Activated CD4-positive, alpha-beta T cell treated with anti-CD3 and anti-CD28 coated beads for 36 hours (primary cell): ENCODE data around the gene ATOSB. TPM values are rescaled to one million over a fixed set of nuclear protein-coding genes. Genes with fewer than 3 reads are reported as not detected.

Experiments
- ATAC-seq: fragments of 200-7000 bp; cut with Tn5 transposase; one replicate; pipeline ENCODE4 v1.10.0; 2021; ENCODE audit warnings: mild to moderate bottlenecking, moderate library complexity
- CTCF ChIA-PET: fragments of 350-600 bp; sonication (Branson Sonifier 250); formaldehyde crosslinking; loops from one replicate; lab custom pipeline; 2021; ENCODE audit warnings: antibody characterized with exemption; lab: Charles Lee
- POLR2A ChIA-PET: fragments of 350-600 bp; sonication (Branson Sonifier 250); formaldehyde crosslinking; loops from one replicate; lab custom pipeline; 2021; ENCODE audit warnings: antibody characterized with exemption, inconsistent platforms; lab: Charles Lee
- DNase-seq: peaks from one replicate; pipeline ENCODE4 v3.0.0-alpha.2; 2020
- H3K27ac Mint-ChIP-seq: one replicate; pipeline ENCODE4 v1.8.0; 2021; ENCODE audit warnings: mixed read lengths
- H3K27me3 Mint-ChIP-seq: one replicate; pipeline ENCODE4 v1.8.0; 2021; ENCODE audit warnings: mixed read lengths
- H3K36me3 Mint-ChIP-seq: one replicate; pipeline ENCODE4 v1.8.0; 2021; ENCODE audit warnings: low read depth, mixed read lengths
- H3K4me1 Mint-ChIP-seq: one replicate; pipeline ENCODE4 v1.8.0; 2021; ENCODE audit warnings: mixed read lengths
- H3K4me3 Mint-ChIP-seq: one replicate; pipeline ENCODE4 v1.8.0; 2021; ENCODE audit warnings: mild to moderate bottlenecking, moderate library complexity, mixed read lengths
- H3K9me3 Mint-ChIP-seq: one replicate; pipeline ENCODE4 v1.8.0; 2021; ENCODE audit warnings: low read depth, mixed read lengths
- intact Hi-C, 2 experiments: fragments of 100-400 bp; cut with DNase I in 1 of 2; cut with micrococcal nuclease in 1 of 2; formaldehyde crosslinking; loops; one replicate each; pipeline versions ENCODE4 v1.14.2 to v1.15.1; 2022 to 2024; cut with DNase I, micrococcal nuclease
- total RNA-seq, 2 experiments: library from RNA; stranded (reverse); gene quantifications; one replicate each; pipeline ENCODE4 v1.2.3, GENCODE V29; 2021

The ATOSB gene
- total RNA-seq, 2 experiments from 2014 or later: 5.7 to 6.4 TPM

DNA sequence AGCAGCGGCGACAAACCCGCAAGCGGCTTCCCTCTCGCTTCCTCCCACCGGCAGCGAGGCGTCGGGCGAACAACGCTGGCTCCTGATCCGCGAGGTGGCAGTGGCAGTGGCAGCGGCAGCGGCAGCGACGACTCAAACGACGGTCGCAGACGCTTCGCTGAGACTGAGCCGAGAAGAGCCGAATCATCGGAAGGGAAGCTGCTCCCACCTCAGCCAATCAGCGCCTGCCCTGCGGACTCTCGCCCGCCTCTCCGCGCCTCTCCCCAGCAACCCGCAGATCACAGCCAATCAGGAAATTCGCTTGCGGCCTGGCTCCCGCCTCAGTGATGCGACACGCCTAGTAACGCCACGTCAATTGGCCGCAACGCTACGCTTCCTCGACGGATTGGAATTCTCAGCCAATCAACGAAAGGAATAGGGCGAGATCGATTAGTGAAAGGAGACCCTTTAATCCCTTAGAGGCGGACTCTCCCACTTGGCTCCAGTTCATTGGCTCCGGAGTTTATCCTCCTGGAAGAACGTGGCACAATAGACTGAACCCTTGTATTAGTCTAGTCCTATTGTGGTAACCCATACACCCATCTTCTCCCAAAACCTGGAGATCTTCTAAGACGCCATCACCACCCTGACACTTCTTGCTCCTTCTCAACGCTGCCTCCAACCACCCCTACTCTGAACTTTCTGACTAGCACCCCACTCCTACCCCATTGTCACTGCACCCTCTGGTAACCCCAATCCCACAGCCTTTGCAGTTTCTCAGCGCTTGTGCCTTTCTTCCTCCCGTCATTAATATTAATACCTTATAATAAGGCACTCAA lies 43.0 kb downstream of the ATOSB start, which contains the start of gene VCP:
Gene VCP (minus strand): TSS at position 165 of the 818 bp plus-strand sequence. CDS start 272 bp downstream, outside the sequence.
- ChIA-PET CTCF (interaction anchor here (0.7 to 2.5 kb wide), 9 partner anchors 21 to 481 kb away, joined by 3 to 15 read pairs (median 4); partner anchors contain the start of gene PIGO), POLR2A (interaction anchor here (0.5 to 2.3 kb wide), 8 partner anchors 8 to 742 kb away, joined by 3 to 15 read pairs (median 3); partner anchors contain the start of genes FANCG, HINT2 and STOML2)
- H3K9me3 Mint-ChIP-seq: no peaks in the 10 kb centered on the region
- H3K4me1 Mint-ChIP-seq: peaks cover 53% of the 10 kb centered on the region
- peak within 1 kb of the TSS; percentile 95 for H3K27ac Mint-ChIP-seq
- ATAC-seq (peak; percentile 93), DNase-seq (peak; percentile 99)
- H3K36me3 Mint-ChIP-seq: peaks cover 76% of the 10 kb centered on the region
- H3K27me3 Mint-ChIP-seq: no peaks in the 10 kb centered on the region
- intact Hi-C loops: loop anchor here (1.0 to 10.0 kb wide), 13 partner anchors 8 to 1778 kb away; partner anchors contain the start of genes DNAJB5 (in 2 of the 2), PIGO (in 2 of the 2), ATOSB (in 1 of the 2) and CCDC107 (in 1 of the 2)
- peak within 1 kb of the TSS; percentile 91 for H3K4me3 Mint-ChIP-seq

DNA sequence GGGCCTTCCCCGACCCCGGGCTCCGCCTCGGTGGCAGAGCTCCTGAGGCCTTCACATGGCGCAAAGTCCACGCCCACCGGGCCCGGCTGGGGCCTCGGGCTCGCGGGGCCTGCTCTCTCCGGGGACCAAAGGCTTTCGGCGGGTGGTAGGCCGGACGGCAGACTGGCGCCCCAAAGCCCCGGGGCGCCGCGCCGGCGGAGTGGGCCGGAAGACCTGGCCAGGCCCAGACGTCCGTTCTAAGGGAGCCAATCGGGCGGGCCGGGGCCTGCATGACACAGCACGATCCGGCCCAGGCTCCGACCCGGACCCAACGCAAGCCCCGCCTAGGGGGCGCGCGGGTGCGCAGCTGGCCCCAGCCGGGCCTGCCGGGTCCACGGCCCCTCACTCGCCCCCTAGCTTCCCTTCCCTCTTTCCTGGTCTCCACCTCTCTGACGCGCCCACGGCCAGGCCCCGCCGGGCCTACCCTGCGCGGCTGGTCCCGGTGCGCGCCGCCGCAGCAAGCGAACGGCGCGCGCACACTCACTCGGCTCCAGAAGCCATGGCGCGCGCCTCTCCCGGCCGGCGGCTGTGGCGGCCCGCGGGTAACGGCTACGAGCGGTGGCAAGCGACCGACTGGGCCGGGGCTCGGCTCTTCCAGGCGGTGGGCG lies 43.7 kb downstream of the ATOSB start:
- Mint-ChIP-seq H3K9me3 (no peaks in the 10 kb centered on the region), H3K4me1 (peaks cover 56% of the 10 kb centered on the region), H3K4me3 (peak overlapping the region; percentile 91), H3K27me3 (no peaks in the 10 kb centered on the region), H3K36me3 (peaks cover 75% of the 10 kb centered on the region), H3K27ac (peak overlapping the region; percentile 95)
- intact Hi-C loops: loop anchor here (1.0 to 10.0 kb wide), 14 partner anchors 8 to 1777 kb away; partner anchors contain the start of genes DNAJB5 (in 2 of the 2), PIGO (in 2 of the 2), ATOSB (in 1 of the 2) and CCDC107 (in 1 of the 2)
- DNase-seq (peak; percentile 83), ATAC-seq (peak; percentile 47)
- ChIA-PET POLR2A (interaction anchor here (0.6 to 2.3 kb wide), 8 partner anchors 9 to 743 kb away, joined by 3 to 15 read pairs (median 4); partner anchors contain the start of genes FANCG, HINT2 and STOML2), CTCF (interaction anchor here (0.7 to 2.5 kb wide), 13 partner anchors 9 to 482 kb away, joined by 3 to 15 read pairs (median 4); partner anchors contain the start of gene PIGO)

DNA sequence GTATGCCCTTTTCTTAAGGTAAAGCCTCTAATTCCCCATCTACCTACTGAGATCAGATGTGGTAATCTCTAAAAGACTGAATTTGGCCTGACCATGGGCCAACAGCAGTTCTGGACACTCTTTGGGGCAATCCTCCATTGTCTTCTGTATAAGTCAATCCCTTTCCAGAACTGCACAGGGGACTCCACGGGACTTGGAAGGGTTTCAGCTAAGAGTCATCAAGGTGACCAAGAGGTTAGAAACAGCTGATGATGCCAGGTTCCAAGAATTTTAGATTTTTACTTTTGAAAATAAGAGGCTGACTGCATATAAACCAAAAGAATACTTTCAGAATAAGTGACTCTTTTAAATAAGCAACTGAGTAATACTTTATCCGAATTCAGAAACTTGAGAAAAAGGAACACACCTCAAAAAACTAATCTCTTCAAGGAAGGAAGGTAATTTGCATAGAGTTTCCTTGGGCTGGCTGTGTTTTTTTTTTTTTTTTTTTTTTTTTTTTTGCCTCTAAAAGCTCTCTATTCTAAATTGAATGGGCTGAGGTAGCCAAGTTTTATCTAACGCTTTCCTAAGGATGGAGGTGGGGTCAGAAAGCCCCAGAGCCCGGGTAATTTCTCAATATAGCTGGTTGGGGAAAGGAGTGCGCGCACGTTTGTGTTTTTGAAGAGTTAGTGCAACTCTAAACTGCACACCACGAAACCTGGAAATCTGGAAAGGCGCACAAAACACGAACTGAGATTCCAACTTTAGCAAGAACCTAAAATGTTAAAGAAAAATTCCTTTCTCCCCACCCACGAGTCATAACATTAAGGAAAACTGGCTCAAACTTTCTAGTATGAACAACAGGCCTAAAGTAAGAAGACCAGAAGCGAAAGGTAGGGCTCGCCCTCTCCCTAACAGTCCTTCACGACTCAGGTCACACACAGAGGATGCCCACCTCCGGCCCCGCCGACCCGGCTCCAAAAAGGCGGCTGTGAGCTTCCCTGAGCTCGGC lies 44.5 kb downstream of the ATOSB start:
- ATAC-seq: no peak

DNA sequence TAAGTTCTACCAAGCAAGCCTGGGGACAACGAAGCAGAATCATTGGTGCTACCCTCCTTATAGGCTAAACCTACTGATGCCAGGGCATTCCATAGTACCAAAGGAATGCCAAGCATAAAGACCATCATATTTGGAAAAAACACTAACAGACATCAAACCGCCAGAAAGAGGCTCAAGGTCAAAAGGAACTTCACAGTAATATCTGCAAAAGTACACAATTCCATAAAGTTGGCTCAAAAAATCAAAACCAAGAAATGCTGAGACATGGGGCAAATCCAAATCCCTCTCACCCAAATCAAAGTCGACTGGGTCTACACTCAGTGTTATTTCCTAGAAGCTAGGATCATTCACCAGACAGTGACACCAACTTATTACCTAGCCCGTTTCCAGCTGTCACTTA lies 46.6 kb downstream of the ATOSB start:
- ChIA-PET CTCF (interaction anchor here (0.6 to 2.5 kb wide), 6 partner anchors 8 to 201 kb away, joined by 3 to 6 read pairs (median 4); partner anchors contain the start of gene FANCG), POLR2A (interaction anchor here (0.6 to 0.7 kb wide), 2 partner anchors 36 to 43 kb away, joined by 4 to 6 read pairs; no protein-coding TSS in a partner anchor)
- Mint-ChIP-seq H3K27me3 (no peaks in the 10 kb centered on the region), H3K4me3 (peak overlapping the region; percentile 57), H3K36me3 (peaks cover 69% of the 10 kb centered on the region), H3K4me1 (peaks cover 56% of the 10 kb centered on the region), H3K27ac (peak overlapping the region; percentile 42), H3K9me3 (no peaks in the 10 kb centered on the region)
- ATAC-seq (no peak), DNase-seq (no peak)
- intact Hi-C loops: no loop called here

More for the DNA sequence above, 44.5 kb downstream of the ATOSB start:
- Mint-ChIP-seq H3K4me1 (peaks cover 59% of the 10 kb centered on the region), H3K9me3 (no peaks in the 10 kb centered on the region), H3K36me3 (peaks cover 76% of the 10 kb centered on the region), H3K27ac (peak overlapping the region; percentile 95), H3K4me3 (peak overlapping the region; percentile 91), H3K27me3 (no peaks in the 10 kb centered on the region)
- DNase-seq: no peak
- intact Hi-C loops: loop anchor here in 1 of 2 experiments (2.0 to 10.0 kb wide), 4 partner anchors 434 to 1776 kb away; partner anchors contain the start of genes CCDC107, NFX1, RMRP and SIGMAR1
- POLR2A ChIA-PET: interaction anchor here (0.6 to 2.3 kb wide), 7 partner anchors 10 to 43 kb away, joined by 3 to 15 read pairs (median 5); partner anchors contain the start of genes FANCG and STOML2
- CTCF ChIA-PET: interaction anchor here (0.5 to 2.5 kb wide), 13 partner anchors 9 to 1335 kb away, joined by 3 to 15 read pairs (median 4); partner anchors contain the start of genes FANCG and PIGO

DNA sequence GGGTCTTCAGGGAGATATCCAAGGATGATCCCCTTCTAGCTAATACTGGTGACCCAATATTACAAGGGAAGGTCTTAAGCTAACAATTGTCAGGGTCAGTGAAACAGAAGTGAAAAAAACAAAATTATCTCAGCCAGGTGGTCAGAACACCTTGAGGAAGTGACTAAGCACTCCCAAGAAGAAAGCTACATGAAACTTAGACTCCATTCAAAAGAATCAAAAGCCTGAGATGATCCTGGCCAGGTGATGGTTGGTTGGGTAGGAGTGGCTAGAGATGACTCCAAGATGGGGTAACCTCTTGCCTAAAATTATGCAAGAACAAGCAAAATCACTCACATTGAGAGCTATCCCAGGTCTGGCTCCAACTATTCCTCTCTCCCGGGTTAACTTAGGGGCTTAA lies 48.6 kb downstream of the ATOSB start:
- Mint-ChIP-seq H3K27ac (peak overlapping the region; percentile 66), H3K36me3 (peaks cover 72% of the 10 kb centered on the region), H3K9me3 (no peaks in the 10 kb centered on the region), H3K4me3 (no peak overlapping the region), H3K27me3 (no peaks in the 10 kb centered on the region), H3K4me1 (peaks cover 41% of the 10 kb centered on the region)
- POLR2A ChIA-PET: interaction anchor here (0.6 kb wide), 1 partner anchor 17 kb away, joined by 6 read pairs; no protein-coding TSS in a partner anchor
- intact Hi-C loops: no loop called here
- no peak for DNase-seq
- CTCF ChIA-PET: interaction anchor here (1.1 to 1.6 kb wide), 4 partner anchors 12 to 167 kb away, joined by 3 to 7 read pairs (median 4); partner anchors contain the start of gene FANCG
- ATAC-seq: no peak

DNA sequence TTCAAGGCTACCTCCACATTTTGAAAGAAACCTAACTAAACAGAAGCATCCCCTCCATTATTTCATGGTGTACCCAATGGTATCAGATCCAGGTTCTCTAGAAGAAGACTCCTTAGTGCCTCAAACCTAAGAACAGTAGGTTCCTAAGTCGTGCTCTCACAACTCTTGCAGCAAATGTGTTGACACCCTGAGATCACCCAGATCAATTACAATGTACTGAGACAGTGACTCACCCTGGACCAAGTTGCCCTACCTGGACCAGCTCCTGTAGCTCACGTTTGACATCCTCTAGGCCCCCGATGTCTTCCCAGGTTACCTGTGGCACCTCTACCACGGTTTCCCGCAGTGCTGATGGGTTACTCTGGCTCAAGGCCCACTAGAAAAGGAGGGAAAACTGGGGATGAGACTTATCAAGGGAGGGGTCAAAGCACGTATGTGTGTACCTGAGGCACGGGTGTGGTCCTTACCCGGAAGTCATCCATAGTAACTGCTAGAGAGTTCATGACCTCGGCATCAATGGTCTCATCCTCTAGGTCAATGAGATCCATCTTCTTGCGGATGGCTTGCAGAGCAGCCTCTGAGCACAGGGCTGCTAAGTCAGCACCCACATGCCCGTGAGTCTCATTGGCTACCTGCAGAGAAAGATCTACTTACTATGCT lies 55.0 kb downstream of the ATOSB start:
- Mint-ChIP-seq H3K9me3 (no peaks in the 10 kb centered on the region), H3K4me3 (no peak overlapping the region), H3K4me1 (no peaks in the 10 kb centered on the region), H3K27me3 (no peaks in the 10 kb centered on the region), H3K27ac (no peak overlapping the region), H3K36me3 (peaks cover 81% of the 10 kb centered on the region)
- intact Hi-C loops: no loop called here
- POLR2A ChIA-PET: interaction anchor here (0.7 kb wide), 1 partner anchor 302 kb away, joined by 6 read pairs; no protein-coding TSS in a partner anchor
- ATAC-seq: no peak
- no peak for DNase-seq
- CTCF ChIA-PET: interaction anchor here (0.5 to 1.5 kb wide), 4 partner anchors 8 to 1395 kb away, joined by 3 to 6 read pairs (median 3); no protein-coding TSS in a partner anchor

DNA sequence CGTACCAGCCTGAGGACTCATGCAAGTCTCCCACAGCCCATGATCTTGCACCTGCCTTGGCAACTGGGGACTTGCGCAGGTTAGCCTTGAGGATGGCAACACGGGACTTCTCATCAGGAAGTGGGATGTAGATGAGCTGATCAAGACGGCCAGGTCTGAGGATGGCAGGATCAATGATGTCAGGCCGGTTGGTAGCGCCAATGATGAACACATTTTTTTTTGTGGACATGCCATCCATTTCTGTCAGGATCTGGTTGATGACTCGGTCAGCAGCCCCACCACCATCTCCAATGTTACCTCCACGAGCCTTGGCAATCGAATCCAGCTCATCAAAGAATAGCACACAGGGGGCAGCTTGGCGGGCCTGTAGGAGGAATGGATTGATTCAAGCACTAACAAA lies 56.2 kb downstream of the ATOSB start:
- Mint-ChIP-seq H3K4me3 (no peak overlapping the region), H3K36me3 (peaks cover 83% of the 10 kb centered on the region), H3K9me3 (no peaks in the 10 kb centered on the region), H3K27me3 (no peaks in the 10 kb centered on the region), H3K4me1 (no peaks in the 10 kb centered on the region), H3K27ac (no peak overlapping the region)
- intact Hi-C loops: no loop called here
- DNase-seq: no peak
- ChIA-PET CTCF (interaction anchor here (0.6 to 1.5 kb wide), 3 partner anchors 8 to 159 kb away, joined by 4 to 6 read pairs (median 4); no protein-coding TSS in a partner anchor), POLR2A (interaction anchor here (0.6 to 0.7 kb wide), 2 partner anchors 13 to 135 kb away, joined by 6 to 8 read pairs; no protein-coding TSS in a partner anchor)
- no peak for ATAC-seq

DNA sequence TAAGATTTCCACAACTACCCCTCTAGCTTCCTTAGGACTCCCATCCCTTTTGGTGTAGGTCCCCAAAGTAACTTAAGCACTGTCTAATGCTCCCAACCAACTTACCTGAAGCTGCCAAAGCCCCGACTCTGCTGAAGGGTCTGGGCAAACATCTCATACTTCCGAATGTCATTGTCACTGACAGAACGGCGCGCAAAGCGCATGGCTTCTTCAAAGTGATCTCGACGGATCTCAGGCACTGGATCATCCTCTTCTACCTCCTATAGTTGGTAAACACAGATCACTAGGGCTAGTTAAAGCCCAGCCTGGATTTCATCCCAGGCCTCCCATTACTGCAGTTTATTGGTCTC lies 58.4 kb downstream of the ATOSB start:
- intact Hi-C loops: no loop called here
- POLR2A ChIA-PET: interaction anchor here (1.2 to 1.5 kb wide), 2 partner anchors 14 to 15 kb away, joined by 3 to 11 read pairs; partner anchors contain the start of gene VCP

DNA sequence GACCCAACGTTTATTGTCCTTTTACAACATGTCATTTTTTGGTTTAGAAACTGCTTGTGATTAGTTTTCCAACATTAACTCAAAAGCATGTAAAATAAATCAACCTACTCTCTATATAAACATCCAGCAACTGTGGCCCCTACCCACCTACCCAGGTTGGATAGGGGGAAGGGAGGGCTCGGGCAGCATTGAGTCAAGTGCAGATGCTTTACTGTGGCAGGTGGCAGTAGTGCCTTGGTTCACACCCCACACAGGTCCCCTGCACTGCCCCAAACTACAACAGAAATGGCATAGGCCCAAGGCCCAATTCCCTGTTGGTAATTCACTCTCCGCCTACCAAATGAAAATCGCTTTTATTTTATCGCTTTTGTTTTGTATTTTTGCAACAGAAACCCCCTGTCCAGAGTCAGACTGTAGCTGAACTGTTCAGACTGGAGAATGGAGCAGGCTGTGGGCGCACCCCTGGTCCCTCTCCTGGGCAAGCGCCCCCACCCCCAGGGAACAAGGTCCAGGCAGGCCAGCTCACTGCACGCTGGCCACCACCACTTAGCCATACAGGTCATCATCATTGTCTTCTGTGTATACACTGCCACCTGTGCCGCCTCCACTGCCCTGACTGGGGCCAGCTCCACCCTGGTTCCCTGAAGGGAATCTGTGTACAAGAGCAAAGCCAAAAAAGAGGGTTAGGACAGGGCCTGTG lies 58.9 kb downstream of the ATOSB start:
- intact Hi-C loops: no loop called here
- H3K9me3 Mint-ChIP-seq: no peaks in the 10 kb centered on the region
- no peak overlapping the region for H3K4me3 Mint-ChIP-seq
- ChIA-PET POLR2A (interaction anchor here (1.2 to 1.5 kb wide), 2 partner anchors 14 to 15 kb away, joined by 3 to 11 read pairs; partner anchors contain the start of gene VCP), CTCF (interaction anchor here (0.8 kb wide), 1 partner anchor 157 kb away, joined by 3 read pairs; no protein-coding TSS in a partner anchor)
- no peak for DNase-seq
- no peak for ATAC-seq
- no peaks in the 10 kb centered on the region for H3K27me3 Mint-ChIP-seq
- no peaks in the 10 kb centered on the region for H3K4me1 Mint-ChIP-seq
- peaks cover 75% of the 10 kb centered on the region for H3K36me3 Mint-ChIP-seq
- no peak overlapping the region for H3K27ac Mint-ChIP-seq

More for the DNA sequence above, 58.4 kb downstream of the ATOSB start:
- CTCF ChIA-PET: interaction anchor here (0.8 kb wide), 1 partner anchor 158 kb away, joined by 3 read pairs; no protein-coding TSS in a partner anchor
- Mint-ChIP-seq H3K4me1 (no peaks in the 10 kb centered on the region), H3K27me3 (no peaks in the 10 kb centered on the region), H3K27ac (no peak overlapping the region), H3K9me3 (no peaks in the 10 kb centered on the region), H3K4me3 (no peak overlapping the region), H3K36me3 (peaks cover 80% of the 10 kb centered on the region)
- no peak for ATAC-seq
- no peak for DNase-seq
